ENCODE data around the gene SPOCD1. TPM values are rescaled to one million over a fixed set of nuclear protein-coding genes. Genes with fewer than 3 reads are reported as not detected.

Gene SPOCD1
- total RNA-seq, 4 donors from 2014 or later = 0.82 to 42.7 (median 4.5) TPM

- TF ChIP-seq CTCF (IDR thresholded peaks at IDR 0.05; ENCODE audit: low read depth) = no peak
Observed at GRCh38 chr1:31828926-31829690, 13.3 kb upstream of the SPOCD1 start.

GRCh38 chr1:31828341-31828740 lies 12.5 kb upstream of the SPOCD1 start:
- TF ChIP-seq CTCF (IDR thresholded peaks at IDR 0.05; ENCODE audit: low read depth) = no peak

GRCh38 chr1:31823780-31824179 lies 8.0 kb upstream of the SPOCD1 start:
- TF ChIP-seq CTCF (IDR thresholded peaks at IDR 0.05; ENCODE audit: low read depth) = no peak

GRCh38 chr1:31822766-31823165 lies 6.9 kb upstream of the SPOCD1 start:
- TF ChIP-seq CTCF (IDR thresholded peaks at IDR 0.05; ENCODE audit: low read depth) = no peak

- TF ChIP-seq CTCF (IDR thresholded peaks at IDR 0.05; ENCODE audit: low read depth) = no peak
Observed at GRCh38 chr1:31818206-31818605, 2.4 kb upstream of the SPOCD1 start.

GRCh38 chr1:31815307-31815645 lies 546 bp downstream of the SPOCD1 start:
- TF ChIP-seq CTCF (IDR thresholded peaks at IDR 0.05; ENCODE audit: low read depth) = no peak

- no peak for TF ChIP-seq CTCF (IDR thresholded peaks at IDR 0.05; ENCODE audit: low read depth)
Observed at GRCh38 chr1:31814631-31815306, 1.1 kb downstream of the SPOCD1 start.

All from subcutaneous adipose tissue (tissue), 4 donors.